HTERT RPE-1 (cell line): ENCODE results near the gene METTL26.

Experiments used
- in situ Hi-C: fragments of 300-500 bp; cut with MboI; formaldehyde crosslinking; loops from 4 replicates; pipeline ENCODE4 v1.14.3; 2020; ENCODE audit warnings: low sequenced_read_pairs

The METTL26 gene

GRCh38 chr16:674968-675883, 39.1 kb upstream of the METTL26 start, which contains the start of gene RHBDL1:
TSS of gene RHBDL1 (plus strand) at chr16:675671. CDS start at chr16:675791, 120 bp downstream.
- in situ Hi-C loops = no loop called here

GRCh38 chr16:674214-674881, 38.2 kb upstream of the METTL26 start:
- in situ Hi-C loops = no loop called here

- in situ Hi-C loops = no loop called here
Observed at GRCh38 chr16:673399-673991, 37.4 kb upstream of the METTL26 start.

- in situ Hi-C loops = no loop called here
Observed at GRCh38 chr16:672851-673250, 36.7 kb upstream of the METTL26 start.

GRCh38 chr16:672371-672770, 36.3 kb upstream of the METTL26 start:
- in situ Hi-C loops = no loop called here

GRCh38 chr16:671353-672131, 35.4 kb upstream of the METTL26 start:
- in situ Hi-C loops = no loop called here

- in situ Hi-C loops = no loop called here
Observed at GRCh38 chr16:670485-671352, 34.6 kb upstream of the METTL26 start.

- in situ Hi-C loops = no loop called here
Observed at GRCh38 chr16:669666-670065, 33.6 kb upstream of the METTL26 start.

- in situ Hi-C loops = no loop called here
Observed at GRCh38 chr16:668519-669171, 32.5 kb upstream of the METTL26 start.

- in situ Hi-C loops = no loop called here
Observed at GRCh38 chr16:667780-668518, 31.8 kb upstream of the METTL26 start, which contains the start of gene RHOT2. TSS of gene RHOT2 (plus strand) at chr16:668132. CDS start at chr16:668200, 68 bp downstream.

GRCh38 chr16:667113-667779, 31.1 kb upstream of the METTL26 start:
- in situ Hi-C loops = no loop called here

- in situ Hi-C loops = no loop called here
Observed at GRCh38 chr16:666572-666971, 30.5 kb upstream of the METTL26 start.

GRCh38 chr16:662597-662996, 26.5 kb upstream of the METTL26 start:
- in situ Hi-C loops = no loop called here

- in situ Hi-C loops = no loop called here
Observed at GRCh38 chr16:662095-662494, 26.0 kb upstream of the METTL26 start.

- in situ Hi-C loops = no loop called here
Observed at GRCh38 chr16:661184-661821, 25.2 kb upstream of the METTL26 start.

- in situ Hi-C loops = no loop called here
Observed at GRCh38 chr16:660459-661183, 24.5 kb upstream of the METTL26 start.

- in situ Hi-C loops = no loop called here
Observed at GRCh38 chr16:660132-660458, 24.0 kb upstream of the METTL26 start.
